ENCODE measurements around the gene FAF2.

Gene FAF2

GRCh38 chr5:176536132-176536901 is 88.1 kb downstream of the FAF2 start:
- H3K9me3 ChIP-seq (ENCODE audit: severe bottlenecking), result no peaks in the 10 kb centered on the region
- no peaks in the 10 kb centered on the region for H3K27me3 ChIP-seq (ENCODE audit: insufficient read depth, poor library complexity, severe bottlenecking)
- H3K36me3 ChIP-seq (ENCODE audit: low read depth), result peaks cover 17% of the 10 kb centered on the region
- ATAC-seq (ENCODE audit: low read depth) (peak; percentile 29), DNase-seq (ENCODE audit: low spot score) (no peak)
- TF ChIP-seq CTCF (IDR thresholded peaks at IDR 0.05; ENCODE audit: poor library complexity, severe bottlenecking), result no peak
- peaks cover 30% of the 10 kb centered on the region for H3K4me1 ChIP-seq (ENCODE audit: insufficient read depth, poor library complexity, severe bottlenecking)
- peak overlapping the region; percentile 55 for H3K4me3 ChIP-seq (ENCODE audit: severe bottlenecking)
- peak overlapping the region; percentile 85 for H3K27ac ChIP-seq (ENCODE audit: poor library complexity, severe bottlenecking)

- Histone ChIP-seq H3K9me3 (ENCODE audit: severe bottlenecking) (no peaks in the 10 kb centered on the region), H3K4me1 (ENCODE audit: insufficient read depth, poor library complexity, severe bottlenecking) (peaks cover 37% of the 10 kb centered on the region), H3K27me3 (ENCODE audit: insufficient read depth, poor library complexity, severe bottlenecking) (no peaks in the 10 kb centered on the region), H3K4me3 (ENCODE audit: severe bottlenecking) (peak within 1 kb of the TSS; percentile 55), H3K36me3 (ENCODE audit: low read depth) (peaks cover 10% of the 10 kb centered on the region), H3K27ac (ENCODE audit: poor library complexity, severe bottlenecking) (peak within 1 kb of the TSS; percentile 85)
- DNase-seq (ENCODE audit: low spot score) (peak; percentile 99), ATAC-seq (ENCODE audit: low read depth) (peak; percentile 51)
- no peak for TF ChIP-seq CTCF (IDR thresholded peaks at IDR 0.05; ENCODE audit: poor library complexity, severe bottlenecking)
Observed at GRCh38 chr5:176536902-176537553, 88.8 kb downstream of the FAF2 start, which contains the start of gene RNF44. TSS of gene RNF44 (minus strand) at chr5:176537402. CDS start at chr5:176532472, 4,930 bp downstream.

- peak overlapping the region; percentile 85 for H3K27ac ChIP-seq (ENCODE audit: poor library complexity, severe bottlenecking)
- no peak for TF ChIP-seq CTCF (IDR thresholded peaks at IDR 0.05; ENCODE audit: poor library complexity, severe bottlenecking)
- DNase-seq (ENCODE audit: low spot score) (peak; percentile 100), ATAC-seq (ENCODE audit: low read depth) (peak; percentile 70)
- H3K27me3 ChIP-seq (ENCODE audit: insufficient read depth, poor library complexity, severe bottlenecking), result no peaks in the 10 kb centered on the region
- H3K36me3 ChIP-seq (ENCODE audit: low read depth), result peaks cover 10% of the 10 kb centered on the region; the same call in 1 of the 2 replicates
- no peaks in the 10 kb centered on the region for H3K9me3 ChIP-seq (ENCODE audit: severe bottlenecking)
- H3K4me3 ChIP-seq (ENCODE audit: severe bottlenecking), result peak overlapping the region; percentile 55
- H3K4me1 ChIP-seq (ENCODE audit: insufficient read depth, poor library complexity, severe bottlenecking), result peaks cover 40% of the 10 kb centered on the region
Observed at GRCh38 chr5:176537554-176538229, 89.5 kb downstream of the FAF2 start.

- Histone ChIP-seq H3K27ac (ENCODE audit: poor library complexity, severe bottlenecking) (peak overlapping the region; percentile 85), H3K9me3 (ENCODE audit: severe bottlenecking) (no peaks in the 10 kb centered on the region), H3K4me1 (ENCODE audit: insufficient read depth, poor library complexity, severe bottlenecking) (peaks cover 36% of the 10 kb centered on the region), H3K27me3 (ENCODE audit: insufficient read depth, poor library complexity, severe bottlenecking) (no peaks in the 10 kb centered on the region), H3K36me3 (ENCODE audit: low read depth) (peaks cover 10% of the 10 kb centered on the region; the same call in 1 of the 2 replicates), H3K4me3 (ENCODE audit: severe bottlenecking) (peak overlapping the region; percentile 55)
- DNase-seq (ENCODE audit: low spot score), result no peak
- ATAC-seq (ENCODE audit: low read depth), result no peak
- TF ChIP-seq CTCF (IDR thresholded peaks at IDR 0.05; ENCODE audit: poor library complexity, severe bottlenecking), result peak; percentile 1
Observed at GRCh38 chr5:176538230-176538988, 90.2 kb downstream of the FAF2 start.

Data from RWPE2 (cell line).